PFSK-1 (cell line): ENCODE data around the gene TXN.

Experiments used
- FOXP2 ChIP-seq: optimal IDR thresholded peaks from 2 replicates; pipeline ENCODE3; 2011; ENCODE audit warnings: borderline replicate concordance, control low read depth, inconsistent platforms; ENCODE audit not compliant: insufficient read depth; ENCODE audit errors: extremely low read length, extremely low read depth
- POLR2AphosphoS5 ChIP-seq: IDR thresholded peaks from 2 replicates; pipeline ENCODE4 v1.6.1; 2012; ENCODE audit warnings: low read depth, mild to moderate bottlenecking, control low read depth, low read length, moderate library complexity
- SIN3A ChIP-seq: IDR thresholded peaks from 2 replicates; pipeline ENCODE4 v1.6.1; 2012; ENCODE audit warnings: mild to moderate bottlenecking, low read length, moderate library complexity, borderline replicate concordance; ENCODE audit not compliant: insufficient read depth
- TAF1 ChIP-seq: IDR thresholded peaks from 2 replicates; pipeline ENCODE4 v1.6.1; 2012; ENCODE audit warnings: low read length, control low read depth, borderline replicate concordance; ENCODE audit not compliant: insufficient read depth
- TF ChIP-seq, protein P1 (sequence below), 2 experiments: IDR thresholded peaks; 2 replicates each; pipeline versions ENCODE4 v1.6.1 to v1.8.0; 2011 to 2012; ENCODE audit warnings: low read depth in 2 of 2, low read length in 2 of 2, control low read depth in 1 of 2, inconsistent platforms in 1 of 2, mild to moderate bottlenecking in 1 of 2, moderate library complexity in 1 of 2; ENCODE audit not compliant: insufficient read depth in 1 of 2

The TXN gene

DNA sequence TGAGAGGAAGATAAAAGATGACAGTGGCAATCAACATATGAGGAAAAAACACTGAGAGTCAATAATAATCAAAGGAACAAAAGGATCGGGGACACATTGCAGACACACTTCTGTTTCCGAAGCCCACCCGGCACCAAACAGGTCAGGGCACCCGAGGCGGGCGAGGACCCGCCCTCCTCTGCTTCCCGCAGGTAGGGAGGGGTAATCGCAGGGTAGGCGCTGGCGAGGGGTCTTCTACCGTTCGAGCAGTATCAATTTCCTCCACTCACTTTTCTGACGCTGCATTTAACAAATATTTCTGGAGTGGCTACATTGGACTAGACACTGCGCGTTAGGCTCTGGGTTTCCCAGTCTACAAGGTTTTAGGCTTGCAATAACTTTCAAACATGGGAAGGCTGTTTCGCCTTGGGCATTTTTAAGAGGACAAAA is 1.3 kb downstream of the TXN start:
- TF ChIP-seq FOXP2: no peak
- TF ChIP-seq SIN3A: no peak
- no peak for TF ChIP-seq TAF1
- no peak for TF ChIP-seq POLR2AphosphoS5
- TF ChIP-seq, protein P1, sequence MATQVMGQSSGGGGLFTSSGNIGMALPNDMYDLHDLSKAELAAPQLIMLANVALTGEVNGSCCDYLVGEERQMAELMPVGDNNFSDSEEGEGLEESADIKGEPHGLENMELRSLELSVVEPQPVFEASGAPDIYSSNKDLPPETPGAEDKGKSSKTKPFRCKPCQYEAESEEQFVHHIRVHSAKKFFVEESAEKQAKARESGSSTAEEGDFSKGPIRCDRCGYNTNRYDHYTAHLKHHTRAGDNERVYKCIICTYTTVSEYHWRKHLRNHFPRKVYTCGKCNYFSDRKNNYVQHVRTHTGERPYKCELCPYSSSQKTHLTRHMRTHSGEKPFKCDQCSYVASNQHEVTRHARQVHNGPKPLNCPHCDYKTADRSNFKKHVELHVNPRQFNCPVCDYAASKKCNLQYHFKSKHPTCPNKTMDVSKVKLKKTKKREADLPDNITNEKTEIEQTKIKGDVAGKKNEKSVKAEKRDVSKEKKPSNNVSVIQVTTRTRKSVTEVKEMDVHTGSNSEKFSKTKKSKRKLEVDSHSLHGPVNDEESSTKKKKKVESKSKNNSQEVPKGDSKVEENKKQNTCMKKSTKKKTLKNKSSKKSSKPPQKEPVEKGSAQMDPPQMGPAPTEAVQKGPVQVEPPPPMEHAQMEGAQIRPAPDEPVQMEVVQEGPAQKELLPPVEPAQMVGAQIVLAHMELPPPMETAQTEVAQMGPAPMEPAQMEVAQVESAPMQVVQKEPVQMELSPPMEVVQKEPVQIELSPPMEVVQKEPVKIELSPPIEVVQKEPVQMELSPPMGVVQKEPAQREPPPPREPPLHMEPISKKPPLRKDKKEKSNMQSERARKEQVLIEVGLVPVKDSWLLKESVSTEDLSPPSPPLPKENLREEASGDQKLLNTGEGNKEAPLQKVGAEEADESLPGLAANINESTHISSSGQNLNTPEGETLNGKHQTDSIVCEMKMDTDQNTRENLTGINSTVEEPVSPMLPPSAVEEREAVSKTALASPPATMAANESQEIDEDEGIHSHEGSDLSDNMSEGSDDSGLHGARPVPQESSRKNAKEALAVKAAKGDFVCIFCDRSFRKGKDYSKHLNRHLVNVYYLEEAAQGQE (IDR thresholded peaks at IDR 0.05; ENCODE audit: insufficient read depth in 1 of 2, low read depth in 2 of 2, low read length in 2 of 2): no peak

GRCh38 chr9:110254500-110254899 is 1.8 kb downstream of the TXN start:
- TF ChIP-seq, protein P1 (IDR thresholded peaks at IDR 0.05; ENCODE audit: insufficient read depth in 1 of 2, low read depth in 2 of 2, low read length in 2 of 2): no peak
- no peak for TF ChIP-seq TAF1
- no peak for TF ChIP-seq SIN3A
- TF ChIP-seq POLR2AphosphoS5: no peak
- TF ChIP-seq FOXP2: no peak

DNA sequence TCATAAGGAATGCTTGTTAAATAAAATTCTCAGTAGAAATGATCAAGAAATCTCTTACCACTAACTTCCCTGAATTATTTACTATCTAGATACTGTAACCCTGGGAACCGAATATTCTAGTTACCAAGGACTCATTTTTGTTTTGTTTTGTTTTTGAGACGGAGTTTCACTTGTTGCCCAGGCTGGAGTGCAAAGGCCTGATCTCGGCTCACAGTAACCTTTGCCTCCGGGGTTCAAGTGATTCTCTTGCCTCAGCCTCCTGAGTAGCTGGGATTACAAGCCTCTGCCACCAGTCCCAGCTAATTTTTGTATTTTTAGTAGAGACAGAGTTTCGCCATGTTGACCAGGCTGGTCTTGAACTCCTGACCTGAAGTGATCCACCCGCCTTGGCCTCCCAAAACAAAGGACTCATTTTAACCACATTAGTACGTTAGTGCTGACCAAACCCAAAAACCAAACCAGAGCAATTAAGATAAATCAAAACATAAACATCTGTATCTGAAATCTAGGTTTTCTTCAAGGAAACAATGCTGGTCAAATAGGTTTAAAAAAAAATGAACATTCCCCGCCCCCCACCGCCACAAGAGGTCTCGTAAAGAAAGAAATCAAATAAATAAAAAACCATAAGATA is 3.7 kb downstream of the TXN start:
- no peak for TF ChIP-seq TAF1
- no peak for TF ChIP-seq POLR2AphosphoS5
- TF ChIP-seq FOXP2: no peak
- TF ChIP-seq, protein P1 (IDR thresholded peaks at IDR 0.05; ENCODE audit: insufficient read depth in 1 of 2, low read depth in 2 of 2, low read length in 2 of 2): no peak
- no peak for TF ChIP-seq SIN3A

- TF ChIP-seq FOXP2 (no peak), POLR2AphosphoS5 (no peak), TAF1 (no peak), SIN3A (no peak)
- TF ChIP-seq, protein P1 (IDR thresholded peaks at IDR 0.05; ENCODE audit: insufficient read depth in 1 of 2, low read depth in 2 of 2, low read length in 2 of 2): no peak
These were observed 5.1 kb downstream of the TXN start for GRCh38 chr9:110251212-110251611.
